B cell (primary cell): ENCODE data around the gene BTBD18. TPM values are rescaled to one million over a fixed set of nuclear protein-coding genes. Genes with fewer than 3 reads are reported as not detected.
A peak's percentile ranks its signal among the peaks of the same experiment; 100 is the strongest.

Experiments used
- ATAC-seq: fragments of 200-7000 bp; cut with Tn5 transposase; one replicate; pipeline ENCODE4 v1.10.0; 2021; ENCODE audit warnings: low read depth, mild to moderate bottlenecking, moderate number of reproducible peaks, moderate library complexity
- CTCF ChIA-PET: fragments of 350-600 bp; sonication (Branson Sonifier 250); formaldehyde crosslinking; loops from one replicate; lab custom pipeline; 2021; ENCODE audit warnings: antibody characterized with exemption, inconsistent platforms; lab: Charles Lee
- POLR2A ChIA-PET: fragments of 350-600 bp; sonication (Branson Sonifier 250); formaldehyde crosslinking; loops from one replicate; lab custom pipeline; 2021; ENCODE audit warnings: antibody characterized with exemption; lab: Charles Lee
- DNase-seq: peaks from one replicate; pipeline ENCODE4 v3.0.0; 2013
- H2AFZ ChIP-seq: 2 replicates; pipeline ENCODE4 v1.6.1; 2012; ENCODE audit warnings: mild to moderate bottlenecking, low read depth, low read length; ENCODE audit not compliant: insufficient read depth, poor library complexity, severe bottlenecking
- H3K27ac ChIP-seq, 2 donors: 1 replicate in 1 of 2; 2 replicates in 1 of 2; pipeline ENCODE4 v1.5.1; 2012 to 2013; ENCODE audit warnings: low read length in 2 of 2, mild to moderate bottlenecking in 2 of 2, moderate library complexity in 1 of 2
- H3K27me3 ChIP-seq, 4 experiments: fragments of 200-600 bp in 1 of 4; sonication (generic) in 1 of 4; replicated peaks in 1 of 4; 1 replicate in 2 of 4; 2 replicates in 2 of 4; pipeline versions ENCODE4 v1.6.1 to v1.7.0; 2013 to 2016; ENCODE audit warnings: low read length in 3 of 4, mild to moderate bottlenecking in 2 of 4, mixed read lengths in 1 of 4, moderate library complexity in 1 of 4; ENCODE audit not compliant: insufficient read depth in 4 of 4, control insufficient read depth in 3 of 4; ENCODE audit errors: control extremely low read depth in 1 of 4
- H3K36me3 ChIP-seq, 2 experiments: replicated peaks in 1 of 2; 1 replicate in 1 of 2; 2 replicates in 1 of 2; pipeline versions ENCODE4 v1.6.1 to v1.7.1; 2013; ENCODE audit warnings: low read length in 1 of 2; ENCODE audit not compliant: insufficient read depth in 2 of 2, control insufficient read depth in 1 of 2; ENCODE audit errors: control extremely low read depth in 1 of 2, extremely low read depth in 1 of 2
- H3K4me1 ChIP-seq, 2 donors: fragments of 200-600 bp in 1 of 2; sonication (generic) in 1 of 2; 1 replicate in 1 of 2; 2 replicates in 1 of 2; pipeline versions ENCODE4 v1.5.1 to v1.6.1; 2013 to 2017; ENCODE audit warnings: low read length in 2 of 2; ENCODE audit not compliant: control insufficient read depth in 2 of 2, insufficient read depth in 2 of 2
- H3K4me2 ChIP-seq: replicated peaks from 2 replicates; pipeline ENCODE3; 2012; ENCODE audit warnings: mild to moderate bottlenecking, low read depth, low read length; ENCODE audit not compliant: poor library complexity, severe bottlenecking
- H3K4me3 ChIP-seq, 5 experiments: fragments of 200-600 bp in 1 of 5; sonication (generic) in 1 of 5; 1 replicate in 3 of 5; 2 replicates in 2 of 5; pipeline versions ENCODE4 v1.5.1 to v1.7.0; 2011 to 2016; ENCODE audit warnings: low read length in 4 of 5, mild to moderate bottlenecking in 4 of 5, low read depth in 2 of 5, control low read depth in 1 of 5, moderate library complexity in 1 of 5; ENCODE audit not compliant: insufficient read depth in 1 of 5; ENCODE audit errors: control extremely low read depth in 1 of 5, extremely low read depth in 1 of 5
- H3K79me2 ChIP-seq: fragments of 200-600 bp; sonication (generic); one replicate; pipeline ENCODE4 v1.6.0; 2016; ENCODE audit warnings: low read length; ENCODE audit not compliant: control insufficient read depth, insufficient read depth
- H3K9ac ChIP-seq: fragments of 200-600 bp; sonication (generic); 2 replicates; pipeline ENCODE4 v1.6.1; 2017; ENCODE audit warnings: mild to moderate bottlenecking, low read length, moderate library complexity
- H3K9me3 ChIP-seq, 3 donors: one replicate each; pipeline versions ENCODE4 v1.6.1 to v1.7.1; 2013; ENCODE audit warnings: low read length in 2 of 3; ENCODE audit not compliant: control insufficient read depth in 2 of 3, insufficient read depth in 1 of 3; ENCODE audit errors: control extremely low read depth in 1 of 3
- H4K20me1 ChIP-seq: 2 replicates; pipeline ENCODE4 v1.6.0; 2012; ENCODE audit warnings: mild to moderate bottlenecking, low read length; ENCODE audit not compliant: insufficient read depth, control insufficient read depth, poor library complexity, severe bottlenecking
- H3K27ac Mint-ChIP-seq: one replicate; pipeline ENCODE4 v1.8.0; 2021; ENCODE audit warnings: mixed read lengths
- H3K27me3 Mint-ChIP-seq: one replicate; pipeline ENCODE4 v1.8.0; 2021; ENCODE audit warnings: mixed read lengths
- H3K4me1 Mint-ChIP-seq: one replicate; pipeline ENCODE4 v1.8.0; 2021; ENCODE audit warnings: mixed read lengths
- H3K4me3 Mint-ChIP-seq: one replicate; pipeline ENCODE4 v1.8.0; 2021; ENCODE audit warnings: mixed read lengths
- H3K9me3 Mint-ChIP-seq: one replicate; pipeline ENCODE4 v1.8.0; 2022; ENCODE audit warnings: mixed read lengths; ENCODE audit not compliant: insufficient read depth
- CTCF ChIP-seq: fragments of 200-600 bp; IDR thresholded peaks from one replicate; pipeline ENCODE4 v1.8.0; 2022; ENCODE audit warnings: antibody characterized with exemption, mild to moderate bottlenecking
- EZH2 ChIP-seq: IDR thresholded peaks from 2 replicates; pipeline ENCODE4 v1.6.1; 2012; ENCODE audit warnings: borderline replicate concordance, low read depth, mild to moderate bottlenecking, moderate library complexity, low read length; ENCODE audit not compliant: insufficient read depth, poor library complexity, severe bottlenecking
- WGBS: methylation state at CpG from one replicate; pipeline ENCODE4 v1.1.5; 2013; ENCODE audit warnings: missing lambda C conversion rate; ENCODE audit not compliant: insufficient coverage; 5-methylcytosine and 5-hydroxymethylcytosine counted together
- intact Hi-C: fragments of 100-400 bp; cut with micrococcal nuclease; formaldehyde crosslinking; loops from one replicate; pipeline ENCODE4 v1.10.0; 2022
- polyA plus RNA-seq: library from polyadenylated mRNA; depleted of rRNA; stranded (reverse); fragments of >200 nt; gene quantifications from 2 replicates; pipeline ENCODE4 v1.2.3, GENCODE V29; 2012
- total RNA-seq, 2 donors: library from RNA; stranded (reverse); fragments of 120-200 nt in 1 of 2; gene quantifications; 1 replicate in 1 of 2; 2 replicates in 1 of 2; pipeline versions ENCODE4 v1.2.3 to v1.2.4, GENCODE V29; 2013 to 2022

The BTBD18 gene
- total and polyA plus RNA-seq, 2 donors (not counting 1 experiment from before 2014, with no cell fraction given) = not detected

GRCh38 chr11:57745206-57745605, 6.4 kb downstream of the BTBD18 start:
- H3K79me2 ChIP-seq = peaks cover 37% of the 10 kb centered on the region
- peaks cover 11 to 32% of the 10 kb centered on the region in 2 donors for H3K4me1 ChIP-seq
- no peak for ATAC-seq
- no peaks in the 10 kb centered on the region for H3K9me3 ChIP-seq
- intact Hi-C loops = no loop called here
- Mint-ChIP-seq H3K4me1 (peaks cover 39% of the 10 kb centered on the region), H3K9me3 (no peaks in the 10 kb centered on the region), H3K27ac (peak overlapping the region; percentile 63), H3K4me3 (no peak overlapping the region), H3K27me3 (no peaks in the 10 kb centered on the region)
- ChIA-PET CTCF (interaction anchor here (6.2 kb wide), 1 partner anchor 56 kb away, joined by 68 read pairs; no protein-coding TSS in a partner anchor), POLR2A (no interaction called here)
- no peak for DNase-seq
- 98% methylated on average over 5 of the region's 5 CpGs for WGBS
- H3K4me3 ChIP-seq = no peak overlapping the region
- TF ChIP-seq EZH2 = no peak
- no peak for TF ChIP-seq CTCF
- H3K36me3 ChIP-seq = peaks cover 8 to 40% of the 10 kb centered on the region in 2 experiments
- H3K9ac ChIP-seq = no peak overlapping the region
- H3K4me2 ChIP-seq = no peak overlapping the region
- H2AFZ ChIP-seq = no peak overlapping the region
- H3K27ac ChIP-seq = peak overlapping the region in 1 of 2 donors; percentile 38
- H4K20me1 ChIP-seq = no peaks in the 10 kb centered on the region
- no peaks in the 10 kb centered on the region for H3K27me3 ChIP-seq

DNA sequence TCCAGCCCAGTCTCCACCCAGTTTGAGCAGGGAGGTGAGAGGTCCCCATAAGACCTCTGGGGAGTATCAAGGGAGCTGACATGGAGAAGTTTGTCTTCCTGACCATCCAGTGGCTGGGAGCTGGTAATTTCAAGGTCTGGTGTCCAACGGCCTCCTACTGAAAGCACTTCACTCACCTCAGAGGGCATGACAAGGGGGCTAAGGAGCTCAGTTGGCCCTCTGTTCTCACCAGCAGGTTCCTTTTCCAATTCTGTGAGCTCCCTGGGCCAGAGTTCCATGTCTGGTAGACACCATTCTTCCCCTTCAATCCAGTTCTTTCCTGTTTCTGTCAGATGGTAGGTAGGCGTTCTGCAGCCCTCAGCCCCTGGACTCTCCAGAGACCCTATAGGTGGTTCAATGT, 7.3 kb downstream of the BTBD18 start:
- POLR2A ChIA-PET = interaction anchor here (0.6 kb wide), 1 partner anchor 416 kb away, joined by 3 read pairs; no protein-coding TSS in a partner anchor
- no peaks in the 10 kb centered on the region for H3K27me3 Mint-ChIP-seq
- H3K4me3 Mint-ChIP-seq = peak overlapping the region; percentile 34
- Histone ChIP-seq H3K9ac (no peak overlapping the region), H3K27me3 (no peaks in the 10 kb centered on the region), H3K4me2 (no peak overlapping the region), H3K36me3 (peaks cover 8 to 38% of the 10 kb centered on the region in 2 experiments), H4K20me1 (no peaks in the 10 kb centered on the region), H3K79me2 (peaks cover 37% of the 10 kb centered on the region), H3K4me1 (peaks cover 11 to 32% of the 10 kb centered on the region in 2 donors), H2AFZ (no peak overlapping the region), H3K9me3 (no peaks in the 10 kb centered on the region), H3K4me3 (no peak overlapping the region), H3K27ac (peak overlapping the region in 1 of 2 donors; percentile 38)
- no peak for DNase-seq
- H3K27ac Mint-ChIP-seq = peak overlapping the region; percentile 61
- CTCF ChIA-PET = interaction anchor here (0.8 to 6.2 kb wide), 3 partner anchors 17 to 176 kb away, joined by 3 to 68 read pairs (median 4); no protein-coding TSS in a partner anchor
- no peaks in the 10 kb centered on the region for H3K9me3 Mint-ChIP-seq
- no peak for ATAC-seq
- no peak for TF ChIP-seq CTCF
- TF ChIP-seq EZH2 = no peak
- intact Hi-C loops = loop anchor here (5.0 kb wide), 1 partner anchor 177 kb away; the partner anchor contains the start of gene UBE2L6
- peaks cover 41% of the 10 kb centered on the region for H3K4me1 Mint-ChIP-seq
- WGBS = 100% methylated on average over 2 of the region's 2 CpGs
